Activated naive CD4-positive, alpha-beta T cell treated with anti-CD3 and anti-CD28 coated beads, Interleukin-2, amount 10 ng/mL, durations not matched to agents 5 hours and 36 hours (primary cell): Measurements from ENCODE around the gene EPHB1. TPM values are rescaled to one million over a fixed set of nuclear protein-coding genes. Genes with fewer than 3 reads are reported as not detected.

Experiments used
- total RNA-seq, 2 experiments: library from RNA; stranded (reverse); gene quantifications; one replicate each; pipeline ENCODE4 v1.2.3, GENCODE V29; 2021

The EPHB1 gene
- 1 to 10 TPM in 1 of 2 experiments, under 1 TPM in 1; 0.87 to 1.2 TPM for total RNA-seq

DNA sequence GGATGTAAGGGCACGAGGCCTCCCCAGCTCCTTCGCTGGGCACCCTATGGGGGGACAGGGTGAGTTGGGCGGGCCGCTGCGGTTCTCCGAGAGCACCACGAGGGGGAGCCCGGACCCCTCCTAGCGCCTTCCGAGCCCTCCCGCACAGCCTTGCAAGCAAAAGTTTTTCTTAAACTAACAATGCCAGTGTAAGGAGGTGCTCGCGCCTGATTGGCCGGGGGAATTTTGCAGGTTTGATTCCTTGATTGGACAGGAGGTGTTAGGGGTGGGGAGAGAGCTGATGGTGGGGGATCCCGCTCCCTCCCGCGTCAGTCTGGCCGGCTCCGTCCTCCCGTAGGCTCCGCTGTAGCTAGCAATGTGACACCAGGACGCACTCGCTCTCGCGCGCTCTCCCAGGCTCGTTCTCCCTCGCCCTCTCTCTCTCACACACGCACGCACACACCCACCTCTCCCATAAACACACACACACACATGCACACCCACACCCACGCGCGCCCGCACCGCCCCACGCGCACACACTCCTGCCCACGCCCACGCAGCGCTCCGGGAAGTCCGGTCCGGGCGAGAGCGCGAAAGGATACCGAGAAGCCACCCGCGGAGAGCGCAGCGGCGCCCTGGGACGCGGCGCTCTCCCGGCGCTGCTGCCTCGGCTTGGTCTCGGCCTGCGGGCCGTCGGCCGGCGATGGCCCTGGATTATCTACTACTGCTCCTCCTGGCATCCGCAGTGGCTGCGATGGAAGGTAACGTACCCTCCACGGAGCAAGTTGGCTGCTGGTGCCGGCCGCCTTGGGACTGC, at the start of gene EPHB1:
Gene EPHB1, plus strand, starts transcription at position 311 of the 796 bp plus-strand sequence.

Other genes with a start within 250 kb of the EPHB1 start
- not detected for gene KY, start 144.2 kb upstream of the EPHB1 start, total RNA-seq